NT2/D1 (cell line): ENCODE data around the gene NCDN.

Experiments used
- DNase-seq: peaks from one replicate; pipeline ENCODE4 v3.0.0-alpha.2; 2011; ENCODE audit warnings: low read depth, low spot score
- H3K27me3 ChIP-seq: 2 replicates; pipeline ENCODE4 v1.6.0; 2011; ENCODE audit warnings: mild to moderate bottlenecking; ENCODE audit not compliant: insufficient read length, insufficient read depth
- H3K36me3 ChIP-seq: 2 replicates; pipeline ENCODE4 v1.6.1; 2011; ENCODE audit warnings: mild to moderate bottlenecking, low read length, mixed read lengths; ENCODE audit not compliant: insufficient read depth, insufficient read length
- H3K4me1 ChIP-seq: 2 replicates; pipeline ENCODE4 v1.5.1; 2011; ENCODE audit not compliant: insufficient read depth, insufficient read length
- H3K4me3 ChIP-seq: 2 replicates; pipeline ENCODE4 v1.5.1; 2011; ENCODE audit warnings: low read depth; ENCODE audit not compliant: insufficient read length
- H3K9ac ChIP-seq: 2 replicates; pipeline ENCODE4 v1.6.0; 2011; ENCODE audit warnings: low read depth; ENCODE audit not compliant: insufficient read length
- H3K9me3 ChIP-seq: 2 replicates; pipeline ENCODE4 v1.5.1; 2011; ENCODE audit warnings: mild to moderate bottlenecking, low read length; ENCODE audit not compliant: insufficient read depth
- SUZ12 ChIP-seq: IDR thresholded peaks from 2 replicates; pipeline ENCODE4 v1.6.1; 2011; ENCODE audit not compliant: insufficient read length, insufficient read depth; ENCODE audit errors: extremely low read depth
- YY1 ChIP-seq: IDR thresholded peaks from 2 replicates; pipeline ENCODE4 v1.6.1; 2011; ENCODE audit not compliant: insufficient read length, insufficient read depth
- ZNF274 ChIP-seq: IDR thresholded peaks from 2 replicates; pipeline ENCODE4 v1.6.1; 2011; ENCODE audit warnings: mild to moderate bottlenecking, low read depth, low read length

The NCDN gene

DNA sequence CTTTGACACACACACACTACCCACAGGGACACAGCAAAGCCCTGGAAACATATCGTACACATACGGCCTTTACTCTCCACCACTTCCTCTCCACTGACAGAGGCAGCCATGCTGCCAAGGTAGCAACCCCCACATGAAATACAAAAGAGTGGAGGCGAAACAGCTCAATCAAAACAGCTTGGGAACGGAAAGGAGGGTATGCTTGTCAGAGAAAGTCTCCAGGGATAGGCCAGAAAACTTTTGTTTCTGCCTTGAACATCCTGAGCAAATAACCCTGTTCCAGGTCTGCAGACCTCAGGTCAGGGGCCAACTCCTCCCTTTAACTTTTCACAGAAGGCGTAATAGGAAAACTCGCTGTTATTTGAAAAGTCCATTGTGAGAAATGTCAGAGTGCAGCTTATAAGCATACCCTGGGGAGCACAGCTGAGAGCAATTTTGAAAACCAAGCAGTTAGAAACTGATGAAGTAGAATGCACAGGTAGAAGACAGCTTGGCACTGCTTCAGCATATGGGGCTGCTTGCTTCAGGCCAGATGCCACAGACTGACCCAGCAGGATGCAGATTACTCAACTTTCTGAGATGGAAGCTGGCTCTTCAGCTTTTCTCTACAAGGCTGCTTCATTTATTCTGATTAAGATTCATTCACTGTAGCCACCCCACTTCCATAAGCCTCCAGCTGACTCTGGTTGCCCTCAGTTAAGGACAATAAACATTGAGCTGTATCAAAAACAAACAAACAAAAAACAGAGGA lies 18.4 kb upstream of the NCDN start:
- H3K36me3 ChIP-seq: peaks cover 27% of the 10 kb centered on the region
- no peak overlapping the region for H3K9ac ChIP-seq
- no peaks in the 10 kb centered on the region for H3K27me3 ChIP-seq
- TF ChIP-seq YY1 (no peak), ZNF274 (no peak), SUZ12 (no peak)
- H3K4me3 ChIP-seq: no peak overlapping the region
- H3K4me1 ChIP-seq: no peaks in the 10 kb centered on the region
- H3K9me3 ChIP-seq: no peaks in the 10 kb centered on the region
- no peak for DNase-seq

DNA sequence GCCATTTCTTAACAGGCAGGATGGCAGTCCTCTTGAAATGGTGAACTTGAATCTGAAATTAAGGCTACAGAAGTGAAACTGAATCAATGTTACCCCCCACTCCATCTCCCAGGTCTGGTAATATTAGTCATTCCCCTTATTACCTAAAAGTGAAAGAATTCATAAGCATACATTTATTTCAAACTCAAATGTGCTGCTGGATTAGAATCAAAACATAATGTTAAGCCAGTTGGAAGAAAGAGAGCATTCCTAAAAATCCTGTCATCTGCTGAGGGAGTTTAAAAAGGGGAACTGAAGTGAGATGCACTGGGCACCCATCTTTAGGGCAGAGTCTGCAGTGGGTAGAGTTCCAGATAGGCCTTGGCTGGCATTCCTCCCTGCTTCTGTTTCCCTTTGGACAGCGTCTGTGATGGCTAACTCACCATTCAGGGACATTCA lies 17.8 kb upstream of the NCDN start:
- TF ChIP-seq ZNF274 (no peak), YY1 (no peak), SUZ12 (no peak)
- H3K9ac ChIP-seq: no peak overlapping the region
- no peak for DNase-seq
- H3K9me3 ChIP-seq: no peaks in the 10 kb centered on the region
- H3K4me1 ChIP-seq: no peaks in the 10 kb centered on the region
- H3K36me3 ChIP-seq: peaks cover 30% of the 10 kb centered on the region
- H3K4me3 ChIP-seq: no peak overlapping the region
- no peaks in the 10 kb centered on the region for H3K27me3 ChIP-seq

GRCh38 chr1:35544976-35545375 lies 12.6 kb upstream of the NCDN start:
- peaks cover 63% of the 10 kb centered on the region for H3K36me3 ChIP-seq
- H3K4me3 ChIP-seq: no peak overlapping the region
- no peak overlapping the region for H3K9ac ChIP-seq
- DNase-seq: peak; percentile 66
- H3K9me3 ChIP-seq: no peaks in the 10 kb centered on the region
- TF ChIP-seq SUZ12: no peak
- TF ChIP-seq ZNF274: no peak
- TF ChIP-seq YY1: no peak
- H3K27me3 ChIP-seq: no peaks in the 10 kb centered on the region
- H3K4me1 ChIP-seq: peaks cover 4% of the 10 kb centered on the region

GRCh38 chr1:35546614-35547013 lies 11.0 kb upstream of the NCDN start:
- H3K27me3 ChIP-seq: no peaks in the 10 kb centered on the region
- H3K9ac ChIP-seq: no peak overlapping the region
- H3K4me1 ChIP-seq: peaks cover 4% of the 10 kb centered on the region
- no peak overlapping the region for H3K4me3 ChIP-seq
- no peaks in the 10 kb centered on the region for H3K9me3 ChIP-seq
- H3K36me3 ChIP-seq: peaks cover 70% of the 10 kb centered on the region
- TF ChIP-seq ZNF274 (no peak), SUZ12 (no peak), YY1 (no peak)
- no peak for DNase-seq

GRCh38 chr1:35553851-35554250 lies 3.7 kb upstream of the NCDN start:
- Histone ChIP-seq H3K4me3 (peak overlapping the region; percentile 11), H3K36me3 (peaks cover 54% of the 10 kb centered on the region), H3K9me3 (no peaks in the 10 kb centered on the region), H3K4me1 (no peaks in the 10 kb centered on the region), H3K9ac (peak overlapping the region; percentile 67), H3K27me3 (no peaks in the 10 kb centered on the region)
- TF ChIP-seq ZNF274 (no peak), YY1 (no peak)
- DNase-seq: no peak

GRCh38 chr1:35554266-35555211 lies 3.1 kb upstream of the NCDN start:
- Histone ChIP-seq H3K36me3 (peaks cover 53% of the 10 kb centered on the region), H3K9ac (peak overlapping the region; percentile 67), H3K27me3 (no peaks in the 10 kb centered on the region), H3K4me3 (peak overlapping the region; percentile 11), H3K9me3 (no peaks in the 10 kb centered on the region), H3K4me1 (peaks cover 2% of the 10 kb centered on the region)
- TF ChIP-seq ZNF274 (no peak), SUZ12 (no peak), YY1 (no peak)
- DNase-seq: peak; percentile 91

GRCh38 chr1:35555212-35555584 lies 2.4 kb upstream of the NCDN start:
- peaks cover 3% of the 10 kb centered on the region for H3K4me1 ChIP-seq
- peak overlapping the region; percentile 89 for H3K4me3 ChIP-seq
- no peaks in the 10 kb centered on the region for H3K9me3 ChIP-seq
- peaks cover 53% of the 10 kb centered on the region for H3K36me3 ChIP-seq
- peak overlapping the region; percentile 69 for H3K9ac ChIP-seq
- H3K27me3 ChIP-seq: no peaks in the 10 kb centered on the region
- DNase-seq: no peak
- TF ChIP-seq YY1: no peak
- no peak for TF ChIP-seq ZNF274
- no peak for TF ChIP-seq SUZ12
